H1 (cell line): ENCODE results near the gene TRIM44. TPM values are rescaled to one million over a fixed set of nuclear protein-coding genes. Genes with fewer than 3 reads are reported as not detected.

Experiments used
- HDAC6 ChIP-seq: IDR thresholded peaks from one replicate; pipeline ENCODE4 v1.7.1; 2012; ENCODE audit warnings: low read depth, mild to moderate bottlenecking, inconsistent platforms, low read length, moderate library complexity
- NRF1 ChIP-seq: IDR thresholded peaks from 2 replicates; pipeline ENCODE4 v1.6.1; 2011; ENCODE audit warnings: mild to moderate bottlenecking, low read depth, low read length, improper control_type of control experiment
- TAF1 ChIP-seq: IDR thresholded peaks from 2 replicates; pipeline ENCODE4 v1.6.1; 2011; ENCODE audit warnings: mild to moderate bottlenecking, low read depth, low read length
- polyA plus RNA-seq, 7 experiments: library from polyadenylated mRNA; depleted of rRNA in 3 of 7; stranded (reverse) in 5 of 7; unstranded in 2 of 7; fragments of >200 nt in 5 of 7; fragments of 200-250 nt in 2 of 7; gene quantifications; 1 replicate in 5 of 7; 2 replicates in 1 of 7; 4 replicates in 1 of 7; pipeline versions ENCODE4 v1.2.1 to v1.2.3, GENCODE V29; 2011 to 2013; ENCODE audit warnings: missing spikeins in 2 of 7, mixed read lengths in 2 of 7
- total RNA-seq: library from RNA; stranded (reverse); fragmentation: NEBNext Ultra II Directional; extraction: Animal tissue kit (Norgen Biotek cat#: 25700); gene quantifications from 2 replicates; pipeline ENCODE4 v1.2.1, GENCODE V29; 2021
- TF ChIP-seq, protein P1 (sequence below): IDR thresholded peaks from 2 replicates; pipeline ENCODE4 v1.6.1; 2012; ENCODE audit warnings: inconsistent platforms
- TF ChIP-seq, protein P2 (sequence below): IDR thresholded peaks from 2 replicates; pipeline ENCODE4 v1.6.1; 2012; ENCODE audit warnings: low read length, inconsistent platforms

Gene TRIM44
- total and polyA plus RNA-seq, 2 of the 8 experiments (the other 6 are each of a cell fraction or from before 2014, with no cell fraction given), result 13.9 to 34.4 TPM

DNA sequence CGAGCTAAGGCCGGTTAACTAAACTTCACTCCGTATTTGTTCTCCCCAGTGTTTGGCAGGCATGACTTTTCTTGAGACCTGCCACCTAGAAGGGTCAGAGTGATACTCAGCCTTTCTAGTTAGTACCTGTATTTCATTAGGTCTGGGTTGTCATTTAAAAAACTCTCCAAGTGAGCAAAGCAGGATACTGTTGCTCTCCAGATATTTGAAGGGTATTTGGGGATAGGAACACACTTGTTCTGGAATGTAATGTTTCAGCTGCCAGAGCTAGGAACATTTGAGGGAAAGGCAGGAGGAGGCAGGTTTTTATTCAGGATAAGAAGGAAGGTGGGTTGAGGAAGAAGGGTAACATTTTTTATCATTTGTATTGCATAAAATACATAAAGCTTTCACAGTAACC, 140.1 kb downstream of the TRIM44 start (continued):
- no peak for TF ChIP-seq HDAC6
- TF ChIP-seq NRF1, result no peak
- TF ChIP-seq, protein P1, sequence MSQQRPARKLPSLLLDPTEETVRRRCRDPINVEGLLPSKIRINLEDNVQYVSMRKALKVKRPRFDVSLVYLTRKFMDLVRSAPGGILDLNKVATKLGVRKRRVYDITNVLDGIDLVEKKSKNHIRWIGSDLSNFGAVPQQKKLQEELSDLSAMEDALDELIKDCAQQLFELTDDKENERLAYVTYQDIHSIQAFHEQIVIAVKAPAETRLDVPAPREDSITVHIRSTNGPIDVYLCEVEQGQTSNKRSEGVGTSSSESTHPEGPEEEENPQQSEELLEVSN, result no peak
- no peak for TF ChIP-seq TAF1
- TF ChIP-seq, protein P2, sequence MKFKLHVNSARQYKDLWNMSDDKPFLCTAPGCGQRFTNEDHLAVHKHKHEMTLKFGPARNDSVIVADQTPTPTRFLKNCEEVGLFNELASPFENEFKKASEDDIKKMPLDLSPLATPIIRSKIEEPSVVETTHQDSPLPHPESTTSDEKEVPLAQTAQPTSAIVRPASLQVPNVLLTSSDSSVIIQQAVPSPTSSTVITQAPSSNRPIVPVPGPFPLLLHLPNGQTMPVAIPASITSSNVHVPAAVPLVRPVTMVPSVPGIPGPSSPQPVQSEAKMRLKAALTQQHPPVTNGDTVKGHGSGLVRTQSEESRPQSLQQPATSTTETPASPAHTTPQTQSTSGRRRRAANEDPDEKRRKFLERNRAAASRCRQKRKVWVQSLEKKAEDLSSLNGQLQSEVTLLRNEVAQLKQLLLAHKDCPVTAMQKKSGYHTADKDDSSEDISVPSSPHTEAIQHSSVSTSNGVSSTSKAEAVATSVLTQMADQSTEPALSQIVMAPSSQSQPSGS, result no peak
